HCT116 (cell line): ENCODE results near the gene MAP3K6.

Source experiments
- EZH2 ChIP-seq: fragments of 200-600 bp; sonication (generic); IDR thresholded peaks from 2 replicates; pipeline ENCODE4 v1.6.1; 2017; ENCODE audit warnings: antibody characterized with exemption, mixed run types
- FOSL1 ChIP-seq: IDR thresholded peaks from 2 replicates; pipeline ENCODE4 v1.6.1; 2012; ENCODE audit warnings: low read depth
- POLR2A ChIP-seq: IDR thresholded peaks from 2 replicates; pipeline ENCODE4 v1.7.0; 2011; ENCODE audit warnings: borderline replicate concordance; ENCODE audit not compliant: insufficient read depth, insufficient read length; ENCODE audit errors: extremely low read depth
- POLR2AphosphoS5 ChIP-seq: IDR thresholded peaks from 2 replicates; pipeline ENCODE4 v1.6.1; 2011; ENCODE audit warnings: mild to moderate bottlenecking, low read depth, low read length, moderate library complexity
- SP1 ChIP-seq: IDR thresholded peaks from 2 replicates; pipeline ENCODE4 v1.6.1; 2012; ENCODE audit warnings: low read depth
- TF ChIP-seq, protein P1 (sequence below), 3 experiments: fragments of 200-600 bp in 1 of 3; sonication (generic) in 1 of 3; IDR thresholded peaks in 2 of 3; conservative IDR thresholded peaks in 1 of 3; 2 replicates each; pipeline ENCODE4 v1.5.1; 2012 to 2017; ENCODE audit warnings: low read depth in 2 of 3, low read length in 2 of 3, antibody characterized with exemption in 1 of 3, borderline replicate concordance in 1 of 3, control low read depth in 1 of 3, mild to moderate bottlenecking in 1 of 3, mixed read lengths in 1 of 3, mixed run types in 1 of 3, moderate library complexity in 1 of 3; ENCODE audit not compliant: insufficient read depth in 1 of 3
- TF ChIP-seq, protein P2 (sequence below): IDR thresholded peaks from 2 replicates; pipeline ENCODE4 v1.6.1; 2012

DNA sequence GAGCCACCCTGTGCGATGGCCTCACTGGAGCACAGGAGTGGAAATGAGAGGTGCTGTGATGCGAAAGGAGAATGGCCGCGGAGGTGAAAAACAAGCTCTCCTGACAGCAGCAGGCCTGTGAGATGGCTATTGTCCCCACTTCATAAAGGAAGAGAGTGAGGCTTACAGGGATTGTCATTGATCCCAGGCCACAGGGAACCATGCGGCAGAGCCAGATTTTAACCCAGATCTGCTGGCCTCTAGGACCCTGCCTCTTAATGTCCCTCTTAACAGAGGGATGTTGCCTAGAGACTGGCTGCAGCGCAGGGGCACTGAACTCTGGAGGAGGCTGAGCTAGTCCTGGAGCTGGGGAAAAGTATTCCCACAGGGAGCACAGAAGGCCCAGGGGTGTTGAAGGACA is 28.0 kb downstream of the MAP3K6 start:
- no peak for TF ChIP-seq POLR2A
- TF ChIP-seq, protein P1, sequence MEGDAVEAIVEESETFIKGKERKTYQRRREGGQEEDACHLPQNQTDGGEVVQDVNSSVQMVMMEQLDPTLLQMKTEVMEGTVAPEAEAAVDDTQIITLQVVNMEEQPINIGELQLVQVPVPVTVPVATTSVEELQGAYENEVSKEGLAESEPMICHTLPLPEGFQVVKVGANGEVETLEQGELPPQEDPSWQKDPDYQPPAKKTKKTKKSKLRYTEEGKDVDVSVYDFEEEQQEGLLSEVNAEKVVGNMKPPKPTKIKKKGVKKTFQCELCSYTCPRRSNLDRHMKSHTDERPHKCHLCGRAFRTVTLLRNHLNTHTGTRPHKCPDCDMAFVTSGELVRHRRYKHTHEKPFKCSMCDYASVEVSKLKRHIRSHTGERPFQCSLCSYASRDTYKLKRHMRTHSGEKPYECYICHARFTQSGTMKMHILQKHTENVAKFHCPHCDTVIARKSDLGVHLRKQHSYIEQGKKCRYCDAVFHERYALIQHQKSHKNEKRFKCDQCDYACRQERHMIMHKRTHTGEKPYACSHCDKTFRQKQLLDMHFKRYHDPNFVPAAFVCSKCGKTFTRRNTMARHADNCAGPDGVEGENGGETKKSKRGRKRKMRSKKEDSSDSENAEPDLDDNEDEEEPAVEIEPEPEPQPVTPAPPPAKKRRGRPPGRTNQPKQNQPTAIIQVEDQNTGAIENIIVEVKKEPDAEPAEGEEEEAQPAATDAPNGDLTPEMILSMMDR (IDR thresholded peaks at IDR 0.05 in 2 of 3, conservative IDR thresholded peaks at IDR 0.05 in 1 of 3; ENCODE audit: borderline replicate concordance in 1 of 3, insufficient read depth in 1 of 3, low read depth in 2 of 3, low read length in 2 of 3), result no peak
- no peak for TF ChIP-seq FOSL1
- TF ChIP-seq, protein P2, sequence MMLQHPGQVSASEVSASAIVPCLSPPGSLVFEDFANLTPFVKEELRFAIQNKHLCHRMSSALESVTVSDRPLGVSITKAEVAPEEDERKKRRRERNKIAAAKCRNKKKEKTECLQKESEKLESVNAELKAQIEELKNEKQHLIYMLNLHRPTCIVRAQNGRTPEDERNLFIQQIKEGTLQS, result no peak
- no peak for TF ChIP-seq SP1
- no peak for TF ChIP-seq EZH2
- no peak for TF ChIP-seq POLR2AphosphoS5
